Thoracic aorta (tissue), 2 donors: Measurements from ENCODE around the gene IL11RA. TPM values are rescaled to one million over a fixed set of nuclear protein-coding genes. Genes with fewer than 3 reads are reported as not detected.

ENCODE experiments used
- ATAC-seq: fragments of 150-250 bp; one replicate; pipeline ENCODE4 v1.8.0; 2017; ENCODE audit warnings: low read depth; ENCODE audit not compliant: insufficient number of reproducible peaks, low FRiP score
- DNase-seq: peaks from one replicate; pipeline ENCODE4 v3.0.0-alpha.2; 2020; ENCODE audit warnings: low spot score
- H3K27ac ChIP-seq, 2 donors: fragments of 200-600 bp; sonication (generic); 1 replicate in 1 of 2; 2 replicates in 1 of 2; pipeline ENCODE4 v1.5.1; 2016; ENCODE audit warnings: mild to moderate bottlenecking in 2 of 2, moderate library complexity in 2 of 2
- H3K27me3 ChIP-seq: fragments of 200-600 bp; sonication (generic); replicated peaks from 2 replicates; pipeline ENCODE4 v1.6.0; 2016; ENCODE audit warnings: mild to moderate bottlenecking; ENCODE audit not compliant: insufficient read depth
- H3K36me3 ChIP-seq: fragments of 200-600 bp; sonication (generic); one replicate; pipeline ENCODE4 v1.5.1; 2016
- H3K4me1 ChIP-seq, 2 donors: fragments of 200-600 bp; sonication (generic); 1 replicate in 1 of 2; 2 replicates in 1 of 2; pipeline versions ENCODE4 v1.5.1 to v1.6.0; 2016; ENCODE audit warnings: low read depth in 2 of 2, mild to moderate bottlenecking in 1 of 2; ENCODE audit not compliant: control insufficient read depth in 1 of 2
- H3K4me3 ChIP-seq: fragments of 200-600 bp; sonication (generic); 2 replicates; pipeline ENCODE4 v1.5.1; 2016; ENCODE audit warnings: mild to moderate bottlenecking
- H3K9me3 ChIP-seq: fragments of 200-600 bp; sonication (generic); 2 replicates; pipeline ENCODE4 v1.5.1; 2016
- total RNA-seq, 2 donors: library from RNA; depleted of rRNA; stranded (reverse); fragments of >200 nt; gene quantifications; one replicate each; pipeline versions ENCODE4 v1.1.0 to v1.2.3, GENCODE V29; 2016
- TF ChIP-seq, protein P1 (sequence below): fragments of 200-600 bp; sonication (generic); IDR thresholded peaks from one replicate; pipeline ENCODE4 v1.5.1; 2019; ENCODE audit warnings: antibody characterized with exemption

Gene IL11RA
- total RNA-seq, 2 donors from 2014 or later: 81.3 to 99.0 TPM

- TF ChIP-seq, protein P1, sequence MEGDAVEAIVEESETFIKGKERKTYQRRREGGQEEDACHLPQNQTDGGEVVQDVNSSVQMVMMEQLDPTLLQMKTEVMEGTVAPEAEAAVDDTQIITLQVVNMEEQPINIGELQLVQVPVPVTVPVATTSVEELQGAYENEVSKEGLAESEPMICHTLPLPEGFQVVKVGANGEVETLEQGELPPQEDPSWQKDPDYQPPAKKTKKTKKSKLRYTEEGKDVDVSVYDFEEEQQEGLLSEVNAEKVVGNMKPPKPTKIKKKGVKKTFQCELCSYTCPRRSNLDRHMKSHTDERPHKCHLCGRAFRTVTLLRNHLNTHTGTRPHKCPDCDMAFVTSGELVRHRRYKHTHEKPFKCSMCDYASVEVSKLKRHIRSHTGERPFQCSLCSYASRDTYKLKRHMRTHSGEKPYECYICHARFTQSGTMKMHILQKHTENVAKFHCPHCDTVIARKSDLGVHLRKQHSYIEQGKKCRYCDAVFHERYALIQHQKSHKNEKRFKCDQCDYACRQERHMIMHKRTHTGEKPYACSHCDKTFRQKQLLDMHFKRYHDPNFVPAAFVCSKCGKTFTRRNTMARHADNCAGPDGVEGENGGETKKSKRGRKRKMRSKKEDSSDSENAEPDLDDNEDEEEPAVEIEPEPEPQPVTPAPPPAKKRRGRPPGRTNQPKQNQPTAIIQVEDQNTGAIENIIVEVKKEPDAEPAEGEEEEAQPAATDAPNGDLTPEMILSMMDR: no peak
- DNase-seq (no peak), ATAC-seq (no peak)
- peaks cover 7% of the 10 kb centered on the region in 2 donors for H3K4me1 ChIP-seq
- H3K27ac ChIP-seq: no peak overlapping the region
- H3K27me3 ChIP-seq: no peaks in the 10 kb centered on the region
- H3K4me3 ChIP-seq: no peak overlapping the region
- H3K9me3 ChIP-seq: peaks cover 2% of the 10 kb centered on the region
- H3K36me3 ChIP-seq: no peaks in the 10 kb centered on the region
These were observed 57.4 kb downstream of the IL11RA start for GRCh38 chr9:34709196-34709978.

DNA sequence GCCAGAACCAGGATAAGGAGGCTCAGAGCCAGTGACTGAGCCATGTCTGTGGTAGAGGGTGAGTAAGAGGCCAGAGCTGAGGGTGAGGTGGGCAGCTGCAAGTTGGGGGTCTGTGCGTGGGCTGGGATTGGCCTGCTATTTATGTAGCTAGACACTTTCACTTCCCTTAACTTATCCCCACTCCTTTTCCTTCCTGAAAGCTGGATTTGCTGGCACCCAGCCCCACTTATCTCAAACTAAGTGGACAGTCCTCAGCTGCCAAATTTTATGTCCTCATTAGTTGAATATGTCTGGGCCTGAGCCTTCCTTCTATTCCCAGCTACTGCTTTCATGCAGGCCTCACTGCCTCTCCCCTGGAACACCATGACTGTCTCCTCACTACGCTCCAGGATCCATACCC, 58.0 kb downstream of the IL11RA start, which contains the start of gene CCL21:
TSS of gene CCL21 (minus strand) at position 114 of the 400 bp plus-strand sequence. CDS start at position 44, 70 bp downstream.
- DNase-seq: no peak
- ATAC-seq: no peak
- Histone ChIP-seq H3K4me1 (peaks cover 7% of the 10 kb centered on the region in 2 donors), H3K36me3 (no peaks in the 10 kb centered on the region), H3K27ac (no peak within 1 kb of the TSS), H3K4me3 (no peak within 1 kb of the TSS), H3K9me3 (peaks cover 2% of the 10 kb centered on the region), H3K27me3 (no peaks in the 10 kb centered on the region)
- TF ChIP-seq, protein P1: no peak

Other genes starting within 250 kb of the IL11RA start
- gene FAM219A, start 193.6 kb upstream of the IL11RA start, total RNA-seq: 10 to 100 TPM; 19.2 to 20.2 TPM
- not detected for gene DNAI1, start 193.4 kb upstream of the IL11RA start, total RNA-seq
- gene ENHO, start 129.2 kb upstream of the IL11RA start, total RNA-seq: not detected
- 10 to 100 TPM in 1 of 2 donors, 1 to 10 TPM in 1; 8.7 to 13.7 TPM for gene CNTFR, start 62.5 kb upstream of the IL11RA start, total RNA-seq
- gene RPP25L, start 40.1 kb upstream of the IL11RA start, total RNA-seq: 1 to 10 TPM; 5.5 to 8.7 TPM
- gene DCTN3, start 31.7 kb upstream of the IL11RA start, total RNA-seq: 10 to 100 TPM; 48.1 to 70.4 TPM
- gene ARID3C, start 23.1 kb upstream of the IL11RA start, total RNA-seq: not detected
- 100 to 1,000 TPM in 1 of 2 donors, 10 to 100 TPM in 1; 77.0 to 131 TPM for gene SIGMAR1, start 14.4 kb upstream of the IL11RA start, total RNA-seq
- gene GALT, start 5.5 kb upstream of the IL11RA start, total RNA-seq: 10 to 100 TPM; 67.7 to 78.4 TPM
- not detected for gene CCL27, start 10.5 kb downstream of the IL11RA start, total RNA-seq
- 1 to 10 TPM; 5.4 to 8.0 TPM for gene CCL19, start 39.1 kb downstream of the IL11RA start, total RNA-seq
- gene CCL21, start 58.0 kb downstream of the IL11RA start, total RNA-seq: 1 to 10 TPM in 1 of 2 donors, not detected in 1; 9.3 TPM